HEK293T (cell line): ENCODE data around the gene GADD45G.

Experiments used
- ARNT ChIP-seq: fragments of 450-650 bp; IDR thresholded peaks from 2 replicates; pipeline ENCODE4 v1.6.1; 2017; ENCODE audit warnings: mild to moderate bottlenecking
- BHLHE40 ChIP-seq: fragments of 450-650 bp; IDR thresholded peaks from 2 replicates; pipeline ENCODE4 v1.6.1; 2016; ENCODE audit warnings: mild to moderate bottlenecking, moderate library complexity, borderline replicate concordance
- ELF4 ChIP-seq: fragments of 450-650 bp; IDR thresholded peaks from 2 replicates; pipeline ENCODE4 v1.6.1; 2017; ENCODE audit warnings: antibody characterized with exemption
- FOXK2 ChIP-seq: fragments of 450-650 bp; IDR thresholded peaks from 2 replicates; pipeline ENCODE4 v1.6.1; 2016; ENCODE audit warnings: mild to moderate bottlenecking
- SP1 ChIP-seq: fragments of 450-650 bp; IDR thresholded peaks from 2 replicates; pipeline ENCODE4 v1.6.1; 2017
- TARDBP ChIP-seq: fragments of 450-650 bp; IDR thresholded peaks from 2 replicates; pipeline ENCODE4 v1.6.1; 2016

- TF ChIP-seq ARNT, result no peak
- TF ChIP-seq TARDBP, result no peak
- TF ChIP-seq FOXK2, result no peak
- TF ChIP-seq BHLHE40, result no peak
- no peak for TF ChIP-seq ELF4
- no peak for TF ChIP-seq SP1
Measured at GRCh38 chr9:89562186-89562814, 42.5 kb upstream of the GADD45G start.
